Measurements from ENCODE around the gene FILIP1L.

The FILIP1L gene

DNA sequence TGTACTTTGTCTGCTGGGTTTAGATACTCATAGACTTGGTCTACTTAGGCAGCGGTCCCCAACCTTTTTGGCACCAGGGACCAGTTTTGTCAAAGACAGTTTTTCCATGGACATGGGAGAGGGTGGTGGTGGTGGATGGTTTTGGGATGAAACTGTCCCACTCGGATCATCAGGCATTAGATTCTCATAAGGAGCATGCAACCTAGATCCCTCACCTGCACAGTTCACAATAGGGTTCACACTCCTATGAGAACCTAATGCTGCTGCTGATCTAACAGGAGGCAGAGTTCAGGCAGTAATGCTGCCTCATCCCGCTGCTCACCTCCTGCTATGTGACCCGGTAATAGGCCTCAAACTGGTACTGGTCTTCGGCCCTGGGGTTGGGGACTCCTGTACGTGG, 251.3 kb downstream of the FILIP1L start:
- H3K27ac ChIP-seq (ENCODE audit: low read length), result no peak overlapping the region

GRCh38 chr3:99862208-99862607, 252.1 kb downstream of the FILIP1L start:
- Histone ChIP-seq H3K9ac (ENCODE audit: low read length) (no peak overlapping the region), H4K20me1 (ENCODE audit: insufficient read depth, low read length) (no peaks in the 10 kb centered on the region), H3K4me3 (ENCODE audit: low read length) (no peak overlapping the region), H3K9me2 (replicated peaks; ENCODE audit: insufficient read depth, low read length) (no peaks in the 10 kb centered on the region), H3K27ac (ENCODE audit: low read length) (no peak overlapping the region), H3K36me3 (replicated peaks; ENCODE audit: insufficient read depth, low read length) (no peaks in the 10 kb centered on the region), H3K9me3 (replicated peaks; ENCODE audit: insufficient read depth, low read length) (no peaks in the 10 kb centered on the region), H3K27me3 (replicated peaks; ENCODE audit: insufficient read depth, low read length) (no peaks in the 10 kb centered on the region), H3K79me2 (ENCODE audit: low read length) (no peaks in the 10 kb centered on the region), H3F3A (ENCODE audit: insufficient read depth, low read length) (no peaks in the 10 kb centered on the region), H3K4me1 (ENCODE audit: low read length) (no peaks in the 10 kb centered on the region), H2AFZ (ENCODE audit: low read length) (no peak overlapping the region), H3K4me2 (ENCODE audit: low read depth, low read length) (no peak overlapping the region)
- TF ChIP-seq EZH2phosphoT487 (IDR thresholded peaks at IDR 0.05; ENCODE audit: low read length) (no peak), CTCF (IDR thresholded peaks at IDR 0.05; ENCODE audit: low read length) (no peak), EZH2 (optimal IDR thresholded peaks at IDR 0.05; ENCODE audit: low read depth, low read length) (no peak)
- DNase-seq, result no peak

More for the DNA sequence above, 251.3 kb downstream of the FILIP1L start:
- H3K4me3 ChIP-seq (ENCODE audit: low read length), result no peak overlapping the region
- no peak for DNase-seq
- TF ChIP-seq EZH2phosphoT487 (IDR thresholded peaks at IDR 0.05; ENCODE audit: low read length) (no peak), CTCF (IDR thresholded peaks at IDR 0.05; ENCODE audit: low read length) (no peak), EZH2 (optimal IDR thresholded peaks at IDR 0.05; ENCODE audit: low read depth, low read length) (no peak)
- H3F3A ChIP-seq (ENCODE audit: insufficient read depth, low read length), result no peaks in the 10 kb centered on the region
- H3K4me1 ChIP-seq (ENCODE audit: low read length), result no peaks in the 10 kb centered on the region
- no peaks in the 10 kb centered on the region for H3K9me2 ChIP-seq (replicated peaks; ENCODE audit: insufficient read depth, low read length)
- H3K27me3 ChIP-seq (replicated peaks; ENCODE audit: insufficient read depth, low read length), result no peaks in the 10 kb centered on the region
- H3K36me3 ChIP-seq (replicated peaks; ENCODE audit: insufficient read depth, low read length), result no peaks in the 10 kb centered on the region
- H3K9ac ChIP-seq (ENCODE audit: low read length), result no peak overlapping the region
- H2AFZ ChIP-seq (ENCODE audit: low read length), result no peak overlapping the region
- H3K4me2 ChIP-seq (ENCODE audit: low read depth, low read length), result no peak overlapping the region
- H3K79me2 ChIP-seq (ENCODE audit: low read length), result no peaks in the 10 kb centered on the region
- no peaks in the 10 kb centered on the region for H4K20me1 ChIP-seq (ENCODE audit: insufficient read depth, low read length)
- H3K9me3 ChIP-seq (replicated peaks; ENCODE audit: insufficient read depth, low read length), result no peaks in the 10 kb centered on the region

- Histone ChIP-seq H3F3A (ENCODE audit: insufficient read depth, low read length) (no peaks in the 10 kb centered on the region), H3K36me3 (replicated peaks; ENCODE audit: insufficient read depth, low read length) (no peaks in the 10 kb centered on the region), H3K9me2 (replicated peaks; ENCODE audit: insufficient read depth, low read length) (no peaks in the 10 kb centered on the region), H3K9ac (ENCODE audit: low read length) (no peak overlapping the region), H3K4me3 (ENCODE audit: low read length) (no peak overlapping the region), H4K20me1 (ENCODE audit: insufficient read depth, low read length) (no peaks in the 10 kb centered on the region), H3K4me1 (ENCODE audit: low read length) (no peaks in the 10 kb centered on the region), H3K27ac (ENCODE audit: low read length) (no peak overlapping the region), H3K27me3 (replicated peaks; ENCODE audit: insufficient read depth, low read length) (no peaks in the 10 kb centered on the region), H3K4me2 (ENCODE audit: low read depth, low read length) (no peak overlapping the region), H2AFZ (ENCODE audit: low read length) (no peak overlapping the region), H3K9me3 (replicated peaks; ENCODE audit: insufficient read depth, low read length) (no peaks in the 10 kb centered on the region), H3K79me2 (ENCODE audit: low read length) (no peaks in the 10 kb centered on the region)
- no peak for DNase-seq
- TF ChIP-seq EZH2phosphoT487 (IDR thresholded peaks at IDR 0.05; ENCODE audit: low read length), result no peak
- no peak for TF ChIP-seq CTCF (IDR thresholded peaks at IDR 0.05; ENCODE audit: low read length)
- no peak for TF ChIP-seq EZH2 (optimal IDR thresholded peaks at IDR 0.05; ENCODE audit: low read depth, low read length)
These were observed 253.1 kb downstream of the FILIP1L start for GRCh38 chr3:99861216-99861615.

Measured in MM.1S (cell line).